H1 (cell line): ENCODE data around the gene C1QTNF4. TPM values are rescaled to one million over a fixed set of nuclear protein-coding genes. Genes with fewer than 3 reads are reported as not detected.

Experiments used
- CTCF ChIA-PET: fragments of 300-600 bp; sonication (Branson Sonifier 250); formaldehyde crosslinking; loops from one replicate; lab custom pipeline; 2021; ENCODE audit not compliant: partially characterized antibody; lab: Charles Lee
- POLR2A ChIA-PET: fragments of 300-600 bp; sonication (Branson Sonifier 250); formaldehyde crosslinking; loops from one replicate; lab custom pipeline; 2021; ENCODE audit warnings: inconsistent platforms; ENCODE audit not compliant: partially characterized antibody; lab: Charles Lee
- DNase-seq, 2 experiments: peaks; one replicate each; pipeline versions ENCODE4 v3.0.0 to v3.0.0-alpha.2; 2010 to 2022; ENCODE audit warnings: low spot score in 2 of 2, low read depth in 1 of 2, mixed read lengths in 1 of 2
- FAIRE-seq: peaks from 2 replicates; lab custom pipeline; 2011; peaks lifted over from hg19 to GRCh38; lab: Jason Lieb, UNC
- H2AFZ ChIP-seq: 2 replicates; pipeline ENCODE4 v1.8.1; 2012; ENCODE audit warnings: low read length, inconsistent platforms
- H2AK5ac ChIP-seq: 2 replicates; pipeline ENCODE4 v1.6.1; 2013; ENCODE audit warnings: low read depth, low read length
- H2BK120ac ChIP-seq: replicated peaks from 2 replicates; pipeline ENCODE3; 2013; ENCODE audit warnings: low read depth, low read length, inconsistent platforms
- H2BK12ac ChIP-seq: 2 replicates; pipeline ENCODE4 v1.6.1; 2013; ENCODE audit warnings: low read depth, low read length
- H2BK15ac ChIP-seq: 2 replicates; pipeline ENCODE4 v1.6.1; 2013; ENCODE audit warnings: low read length
- H2BK20ac ChIP-seq: 2 replicates; pipeline ENCODE4 v1.6.1; 2013; ENCODE audit warnings: low read length
- H2BK5ac ChIP-seq: 2 replicates; pipeline ENCODE4 v1.6.1; 2013; ENCODE audit warnings: low read depth, low read length
- H3K14ac ChIP-seq: 2 replicates; pipeline ENCODE4 v1.6.1; 2013; ENCODE audit warnings: inconsistent platforms; ENCODE audit not compliant: insufficient read length
- H3K18ac ChIP-seq: 2 replicates; pipeline ENCODE4 v1.6.1; 2013; ENCODE audit warnings: low read length; ENCODE audit errors: extremely low read depth
- H3K23ac ChIP-seq: 2 replicates; pipeline ENCODE4 v1.6.1; 2013; ENCODE audit warnings: inconsistent platforms; ENCODE audit not compliant: insufficient read length
- H3K23me2 ChIP-seq: 2 replicates; pipeline ENCODE4 v1.6.1; 2013; ENCODE audit warnings: low read depth, low read length
- H3K27ac ChIP-seq: 2 replicates; pipeline ENCODE4 v1.6.1; 2011; ENCODE audit warnings: low read depth, low read length, inconsistent platforms
- H3K27me3 ChIP-seq, 4 experiments: replicated peaks in 1 of 4; 1 replicate in 1 of 4; 2 replicates in 3 of 4; pipeline versions ENCODE4 v1.6.1 to v1.8.1; 2011 to 2013; ENCODE audit warnings: low read length in 3 of 4, mild to moderate bottlenecking in 3 of 4, inconsistent platforms in 2 of 4, mixed read lengths in 2 of 4, moderate library complexity in 1 of 4; ENCODE audit not compliant: control insufficient read depth in 3 of 4, insufficient read depth in 3 of 4; ENCODE audit errors: extremely low read depth in 1 of 4
- H3K36me3 ChIP-seq, 4 experiments: 2 replicates each; pipeline versions ENCODE4 v1.6.1 to v1.8.1; 2011 to 2013; ENCODE audit warnings: mild to moderate bottlenecking in 4 of 4, low read length in 3 of 4, moderate library complexity in 2 of 4, control low read depth in 1 of 4, inconsistent platforms in 1 of 4; ENCODE audit not compliant: insufficient read depth in 4 of 4, control insufficient read depth in 2 of 4
- H3K4ac ChIP-seq: replicated peaks from 2 replicates; pipeline ENCODE3; 2013; ENCODE audit warnings: low read length, low read depth, mixed read lengths, inconsistent platforms; ENCODE audit not compliant: insufficient read length
- H3K4me1 ChIP-seq, 4 experiments: replicated peaks in 1 of 4; 1 replicate in 1 of 4; 2 replicates in 3 of 4; pipeline versions ENCODE4 v1.6.1 to v1.8.1; 2011 to 2013; ENCODE audit warnings: low read length in 3 of 4, inconsistent platforms in 2 of 4, mixed read lengths in 1 of 4; ENCODE audit not compliant: insufficient read depth in 4 of 4, control insufficient read depth in 3 of 4
- H3K4me2 ChIP-seq, 2 experiments: 2 replicates each; pipeline versions ENCODE4 v1.6.1 to v1.8.1; 2011 to 2013; ENCODE audit warnings: low read depth in 2 of 2, low read length in 2 of 2, control low read depth in 1 of 2, inconsistent platforms in 1 of 2, mild to moderate bottlenecking in 1 of 2; ENCODE audit not compliant: insufficient read depth in 1 of 2
- H3K4me3 ChIP-seq, 4 experiments: fragments of 200-600, 300-600 bp in 1 of 4; sonication (generic), shearing (Covaris generic), sonication (Bioruptor Twin) in 1 of 4; 2 replicates each; pipeline versions ENCODE4 v1.5.1 to v1.8.1; 2011 to 2016; ENCODE audit warnings: low read length in 4 of 4, low read depth in 3 of 4, control low read depth in 2 of 4, inconsistent platforms in 2 of 4, mild to moderate bottlenecking in 2 of 4, mixed read lengths in 1 of 4, moderate library complexity in 1 of 4; ENCODE audit not compliant: insufficient read depth in 2 of 4; ENCODE audit errors: extremely low read depth in 1 of 4
- H3K56ac ChIP-seq: replicated peaks from 2 replicates; pipeline ENCODE3; 2013; ENCODE audit warnings: low read depth, mild to moderate bottlenecking, mixed read lengths, low read length, inconsistent platforms; ENCODE audit not compliant: insufficient read length
- H3K79me1 ChIP-seq: 2 replicates; pipeline ENCODE4 v1.6.1; 2013; ENCODE audit warnings: low read depth, low read length, control low read depth
- H3K79me2 ChIP-seq, 2 experiments: 2 replicates each; pipeline versions ENCODE4 v1.6.1 to v1.8.1; 2012 to 2013; ENCODE audit warnings: low read length in 2 of 2, mild to moderate bottlenecking in 2 of 2, inconsistent platforms in 1 of 2; ENCODE audit not compliant: insufficient read depth in 2 of 2, control insufficient read depth in 1 of 2
- H3K9ac ChIP-seq, 4 experiments: replicated peaks in 1 of 4; 1 replicate in 1 of 4; 2 replicates in 3 of 4; pipeline versions ENCODE4 v1.6.1 to v1.8.1; 2011 to 2013; ENCODE audit warnings: low read depth in 3 of 4, low read length in 3 of 4, control low read depth in 2 of 4, mild to moderate bottlenecking in 2 of 4, moderate library complexity in 2 of 4, inconsistent platforms in 1 of 4; ENCODE audit errors: extremely low read depth in 1 of 4
- H3K9me3 ChIP-seq, 2 experiments: 2 replicates each; pipeline versions ENCODE4 v1.6.1 to v1.8.1; 2012 to 2013; ENCODE audit warnings: mild to moderate bottlenecking in 2 of 2, moderate library complexity in 2 of 2, control low read depth in 1 of 2, inconsistent platforms in 1 of 2, low read depth in 1 of 2, low read length in 1 of 2, mixed read lengths in 1 of 2; ENCODE audit not compliant: insufficient read depth in 2 of 2
- H4K20me1 ChIP-seq, 2 experiments: replicated peaks in 1 of 2; 2 replicates each; pipeline versions ENCODE3 to v1.8.1; 2011 to 2013; ENCODE audit warnings: inconsistent platforms in 2 of 2, low read length in 2 of 2, mild to moderate bottlenecking in 1 of 2; ENCODE audit not compliant: insufficient read depth in 2 of 2, control insufficient read depth in 1 of 2
- H4K5ac ChIP-seq: 2 replicates; pipeline ENCODE4 v1.6.1; 2013; ENCODE audit warnings: low read length, low read depth, mixed read lengths, inconsistent platforms; ENCODE audit not compliant: insufficient read length
- H4K8ac ChIP-seq: 2 replicates; pipeline ENCODE4 v1.8.0; 2013; ENCODE audit warnings: mild to moderate bottlenecking, moderate library complexity, low read length, inconsistent platforms; ENCODE audit not compliant: insufficient read depth; ENCODE audit errors: extremely low read depth
- H4K91ac ChIP-seq: replicated peaks from 2 replicates; pipeline ENCODE3; 2013; ENCODE audit warnings: low read length, mixed read lengths, inconsistent platforms; ENCODE audit not compliant: insufficient read length
- BCL11A ChIP-seq, 2 experiments: IDR thresholded peaks; one replicate each; pipeline ENCODE4 v1.6.1; 2011; ENCODE audit warnings: low read depth in 2 of 2, low read length in 2 of 2, mild to moderate bottlenecking in 2 of 2
- EZH2 ChIP-seq: fragments of 200-600 bp; sonication (generic); IDR thresholded peaks from 2 replicates; pipeline ENCODE4 v1.7.1; 2012; ENCODE audit warnings: low read depth, mild to moderate bottlenecking, moderate library complexity, low read length, inconsistent platforms; ENCODE audit not compliant: severe bottlenecking
- KDM1A ChIP-seq: fragments of 200-600, 300-600 bp; sonication (generic); IDR thresholded peaks from 2 replicates; pipeline ENCODE4 v1.7.1; 2016; ENCODE audit warnings: mild to moderate bottlenecking, low read length, borderline replicate concordance
- KDM5A ChIP-seq: fragments of 200-600 bp; IDR thresholded peaks from 2 replicates; pipeline ENCODE4 v1.7.1; 2012; ENCODE audit warnings: mild to moderate bottlenecking, low read length, inconsistent platforms, mixed read lengths
- NANOG ChIP-seq: IDR thresholded peaks from 2 replicates; pipeline ENCODE4 v1.6.1; 2011; ENCODE audit warnings: low read length, low read depth, mild to moderate bottlenecking, inconsistent platforms; ENCODE audit not compliant: insufficient read depth, poor library complexity, severe bottlenecking
- POLR2A ChIP-seq, 2 experiments: IDR thresholded peaks; 1 replicate in 1 of 2; 2 replicates in 1 of 2; pipeline ENCODE4 v1.6.1; 2011; ENCODE audit warnings: low read depth in 2 of 2, low read length in 2 of 2, mild to moderate bottlenecking in 2 of 2; ENCODE audit errors: control extremely low read depth in 1 of 2
- POU5F1 ChIP-seq: IDR thresholded peaks from 2 replicates; pipeline ENCODE4 v1.6.1; 2011; ENCODE audit warnings: low read depth, mild to moderate bottlenecking, low read length, moderate library complexity
- SUZ12 ChIP-seq: fragments of 200-600 bp; sonication (generic); IDR thresholded peaks from 2 replicates; pipeline ENCODE4 v1.6.1; 2012; ENCODE audit warnings: mild to moderate bottlenecking, inconsistent platforms, low read length, moderate library complexity, mixed read lengths
- TBP ChIP-seq: IDR thresholded peaks from 2 replicates; pipeline ENCODE4 v1.6.1; 2011; ENCODE audit warnings: low read depth, low read length, improper control_type of control experiment
- TCF12 ChIP-seq: IDR thresholded peaks from 2 replicates; pipeline ENCODE4 v1.6.1; 2011; ENCODE audit warnings: low read depth, mild to moderate bottlenecking, low read length
- WGBS, 2 experiments: shearing (Covaris generic) in 1 of 2; methylation state at CpG; one replicate each; pipeline versions ENCODE4 v1.1.6 to v1.1.7; 2013 to 2015; ENCODE audit warnings: low lambda C conversion rate in 2 of 2, mixed read lengths in 2 of 2, inconsistent platforms in 1 of 2, low coverage in 1 of 2, missing lambda C conversion rate in 1 of 2; ENCODE audit not compliant: insufficient replicate concordance in 2 of 2, insufficient coverage in 1 of 2, insufficient read length in 1 of 2; ENCODE audit errors: extremely low coverage in 1 of 2, missing lambda C conversion rate in 1 of 2; 5-methylcytosine and 5-hydroxymethylcytosine counted together
- polyA plus RNA-seq, 7 experiments: library from polyadenylated mRNA; depleted of rRNA in 3 of 7; stranded (reverse) in 5 of 7; unstranded in 2 of 7; fragments of >200 nt in 5 of 7; fragments of 200-250 nt in 2 of 7; gene quantifications; 1 replicate in 5 of 7; 2 replicates in 1 of 7; 4 replicates in 1 of 7; pipeline versions ENCODE4 v1.2.1 to v1.2.3, GENCODE V29; 2011 to 2013; ENCODE audit warnings: missing spikeins in 2 of 7, mixed read lengths in 2 of 7
- total RNA-seq: library from RNA; stranded (reverse); fragmentation: NEBNext Ultra II Directional; extraction: Animal tissue kit (Norgen Biotek cat#: 25700); gene quantifications from 2 replicates; pipeline ENCODE4 v1.2.1, GENCODE V29; 2021
- TF ChIP-seq, protein P1 (sequence below), 3 experiments: IDR thresholded peaks; 1 replicate in 2 of 3; 2 replicates in 1 of 3; pipeline versions ENCODE4 v1.5.1 to v1.6.1; 2011; ENCODE audit warnings: low read length in 3 of 3, mild to moderate bottlenecking in 3 of 3, inconsistent platforms in 2 of 3, low read depth in 1 of 3, moderate library complexity in 1 of 3; ENCODE audit not compliant: insufficient read depth in 1 of 3; ENCODE audit errors: control extremely low read depth in 1 of 3

The C1QTNF4 gene
- total and polyA plus RNA-seq, 2 of the 8 experiments (the other 6 are each of a cell fraction or from before 2014, with no cell fraction given) = 3.9 to 6.0 TPM

GRCh38 chr11:47620836-47621378 lies 26.7 kb upstream of the C1QTNF4 start:
- Histone ChIP-seq H3K79me2 (no peaks in the 10 kb centered on the region), H4K8ac (no peak overlapping the region), H3K23ac (no peak overlapping the region), H3K23me2 (no peaks in the 10 kb centered on the region), H2BK12ac (no peak overlapping the region), H3K4me2 (no peak overlapping the region), H3K36me3 (peaks cover 11 to 61% (median 38%) of the 10 kb centered on the region in 4 experiments; a peak in 7 of 8 replicates), H2AFZ (no peak overlapping the region), H2BK120ac (no peak overlapping the region), H3K14ac (no peak overlapping the region), H3K9me3 (no peaks in the 10 kb centered on the region), H2BK20ac (no peak overlapping the region), H4K5ac (no peak overlapping the region), H3K79me1 (no peaks in the 10 kb centered on the region), H3K56ac (no peak overlapping the region), H3K18ac (no peak overlapping the region), H3K4ac (no peak overlapping the region), H3K27me3 (no peaks in the 10 kb centered on the region), H2BK15ac (no peak overlapping the region), H2AK5ac (no peak overlapping the region), H4K20me1 (no peaks in the 10 kb centered on the region), H3K27ac (no peak overlapping the region), H3K4me3 (no peak overlapping the region), H3K9ac (no peak overlapping the region), H3K4me1 (no peaks in the 10 kb centered on the region), H2BK5ac (no peak overlapping the region), H4K91ac (no peak overlapping the region)
- DNase-seq (no peak), FAIRE-seq (no peak)
- ChIA-PET POLR2A (interaction anchor here (0.6 to 1.0 kb wide), 5 partner anchors 12 to 109 kb away, joined by 3 to 4 read pairs (median 3); no protein-coding TSS in a partner anchor), CTCF (interaction anchor here (1.0 to 1.6 kb wide), 4 partner anchors 9 to 29 kb away, joined by 3 to 4 read pairs (median 4); no protein-coding TSS in a partner anchor)
- WGBS, 2 experiments = 95% methylated on average over 2 of the region's 2 CpGs; no CpG with 5 or more reads in 1 of the 2 experiments
- TF ChIP-seq, protein P1, sequence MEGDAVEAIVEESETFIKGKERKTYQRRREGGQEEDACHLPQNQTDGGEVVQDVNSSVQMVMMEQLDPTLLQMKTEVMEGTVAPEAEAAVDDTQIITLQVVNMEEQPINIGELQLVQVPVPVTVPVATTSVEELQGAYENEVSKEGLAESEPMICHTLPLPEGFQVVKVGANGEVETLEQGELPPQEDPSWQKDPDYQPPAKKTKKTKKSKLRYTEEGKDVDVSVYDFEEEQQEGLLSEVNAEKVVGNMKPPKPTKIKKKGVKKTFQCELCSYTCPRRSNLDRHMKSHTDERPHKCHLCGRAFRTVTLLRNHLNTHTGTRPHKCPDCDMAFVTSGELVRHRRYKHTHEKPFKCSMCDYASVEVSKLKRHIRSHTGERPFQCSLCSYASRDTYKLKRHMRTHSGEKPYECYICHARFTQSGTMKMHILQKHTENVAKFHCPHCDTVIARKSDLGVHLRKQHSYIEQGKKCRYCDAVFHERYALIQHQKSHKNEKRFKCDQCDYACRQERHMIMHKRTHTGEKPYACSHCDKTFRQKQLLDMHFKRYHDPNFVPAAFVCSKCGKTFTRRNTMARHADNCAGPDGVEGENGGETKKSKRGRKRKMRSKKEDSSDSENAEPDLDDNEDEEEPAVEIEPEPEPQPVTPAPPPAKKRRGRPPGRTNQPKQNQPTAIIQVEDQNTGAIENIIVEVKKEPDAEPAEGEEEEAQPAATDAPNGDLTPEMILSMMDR (IDR thresholded peaks at IDR 0.05; ENCODE audit: control extremely low read depth in 1 of 3, insufficient read depth in 1 of 3, low read depth in 1 of 3, low read length in 3 of 3) = no peak
- TF ChIP-seq NANOG (no peak), SUZ12 (no peak), EZH2 (no peak), KDM1A (no peak), TBP (no peak), KDM5A (no peak), POLR2A (IDR thresholded peaks at IDR 0.05; ENCODE audit: control extremely low read depth in 1 of 2, low read depth in 2 of 2, low read length in 2 of 2) (no peak), POU5F1 (no peak), BCL11A (IDR thresholded peaks at IDR 0.05; ENCODE audit: low read depth in 2 of 2, low read length in 2 of 2) (no peak), TCF12 (no peak)
